ENCODE data around the gene SLC7A7. TPM values are rescaled to one million over a fixed set of nuclear protein-coding genes. Genes with fewer than 3 reads are reported as not detected.
"Not testable (repeated sequence)": the region's sequence is repeated elsewhere in the genome, so short reads cannot be mapped to it uniquely, and the experiment has no call there.

The SLC7A7 gene
- total RNA-seq, 1 donor from 2014 or later = 4.8 TPM

- no peak for DNase-seq (ENCODE audit: low spot score)
Measured at GRCh38 chr14:22793976-22794375, 21.3 kb downstream of the SLC7A7 start.

GRCh38 chr14:22793550-22793949, 21.7 kb downstream of the SLC7A7 start:
- DNase-seq (ENCODE audit: low spot score) = not testable (repeated sequence)

DNA sequence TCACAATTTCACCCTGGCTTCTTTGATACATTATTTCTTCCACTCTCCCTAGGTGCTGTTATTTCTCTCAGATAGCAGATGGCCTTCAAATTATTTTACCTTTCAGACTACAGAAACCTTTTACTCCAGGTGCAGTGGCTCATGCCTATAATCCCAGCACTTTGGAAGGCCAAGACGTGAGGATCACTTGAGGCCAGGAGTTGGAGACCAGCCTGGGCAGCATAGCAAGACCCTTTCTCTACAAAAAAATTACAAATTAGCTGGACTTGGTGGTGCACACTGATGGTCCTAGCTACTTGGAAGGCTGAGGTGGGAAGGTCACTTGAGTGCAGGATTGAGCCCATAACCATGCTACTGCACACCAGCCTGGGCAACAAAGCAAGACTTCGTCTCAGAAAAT, 23.1 kb downstream of the SLC7A7 start:
- no peak for DNase-seq (ENCODE audit: low spot score)

GRCh38 chr14:22791301-22791700, 23.9 kb downstream of the SLC7A7 start:
- peak; percentile 93 for DNase-seq (ENCODE audit: low spot score)

DNA sequence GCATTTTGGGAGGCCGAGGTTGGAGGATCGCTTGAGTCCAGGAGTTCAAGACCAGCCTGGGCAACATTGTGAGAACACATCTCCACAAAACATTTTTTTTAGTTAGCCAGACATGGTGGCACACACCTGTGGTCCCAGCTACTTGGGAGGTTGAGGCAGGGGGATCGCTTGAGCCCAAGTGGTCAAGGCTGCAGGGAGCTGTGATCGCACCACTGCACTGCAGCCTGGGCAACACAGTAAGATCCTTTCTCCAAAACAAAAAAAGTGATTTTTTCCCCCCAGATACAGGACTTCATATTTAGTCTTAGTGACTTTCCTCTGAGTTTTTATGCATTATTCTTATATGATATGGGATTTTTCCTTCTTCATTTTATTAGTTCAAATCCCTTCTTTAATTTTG, 28.6 kb downstream of the SLC7A7 start:
- no peak for DNase-seq (ENCODE audit: low spot score)

- DNase-seq (ENCODE audit: low spot score) = no peak
Measured at GRCh38 chr14:22781301-22781991, 33.8 kb downstream of the SLC7A7 start.

- no peak for DNase-seq (ENCODE audit: low spot score)
Measured at GRCh38 chr14:22780941-22781300, 34.3 kb downstream of the SLC7A7 start.

DNA sequence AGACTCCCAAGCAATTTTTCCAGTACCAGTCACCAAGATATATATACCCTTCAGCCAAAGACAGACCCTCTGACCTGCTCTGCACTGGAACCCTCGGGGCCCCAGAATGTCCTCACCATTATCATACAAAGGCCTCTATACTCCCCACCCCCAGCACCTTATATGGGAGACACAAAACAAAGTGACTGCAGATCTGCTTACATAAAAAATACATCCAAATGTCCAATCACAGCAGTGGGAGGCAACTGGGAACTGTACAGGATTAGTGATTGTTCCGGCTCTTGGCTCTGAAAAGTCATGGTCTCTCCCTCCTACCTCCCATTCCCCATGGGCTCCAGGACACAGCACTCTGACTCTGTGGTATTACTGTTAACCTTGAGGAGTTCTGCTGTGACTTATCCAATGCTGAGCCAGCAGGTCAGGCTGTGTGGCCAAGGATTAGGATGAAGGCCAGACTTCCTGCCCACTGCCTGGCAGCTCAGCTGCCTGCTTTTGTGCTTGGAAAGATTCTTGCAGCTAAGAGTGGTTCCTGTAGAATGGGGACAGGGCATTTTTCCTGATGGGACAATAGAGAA, 35.0 kb downstream of the SLC7A7 start:
- DNase-seq (ENCODE audit: low spot score) = peak; percentile 24

DNA sequence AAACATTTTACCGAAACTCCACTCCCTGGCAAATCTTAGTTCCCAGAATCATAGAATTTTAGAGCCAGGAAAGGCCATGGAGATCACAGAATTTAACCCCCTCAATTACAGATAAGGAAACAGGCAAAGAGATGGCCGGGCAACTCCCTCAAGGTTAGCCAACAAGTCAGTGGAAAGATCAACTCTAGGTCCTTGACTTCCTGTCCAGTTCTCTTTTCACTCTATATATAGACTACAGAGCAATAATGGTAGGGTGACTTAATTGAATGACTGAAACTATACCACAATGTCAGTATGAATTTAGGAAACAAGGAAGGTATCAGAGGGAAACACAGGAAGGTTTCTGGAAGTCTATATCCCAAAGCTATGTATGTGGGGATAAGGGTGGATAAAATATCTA, 37.2 kb downstream of the SLC7A7 start:
- no peak for DNase-seq (ENCODE audit: low spot score)

DNA sequence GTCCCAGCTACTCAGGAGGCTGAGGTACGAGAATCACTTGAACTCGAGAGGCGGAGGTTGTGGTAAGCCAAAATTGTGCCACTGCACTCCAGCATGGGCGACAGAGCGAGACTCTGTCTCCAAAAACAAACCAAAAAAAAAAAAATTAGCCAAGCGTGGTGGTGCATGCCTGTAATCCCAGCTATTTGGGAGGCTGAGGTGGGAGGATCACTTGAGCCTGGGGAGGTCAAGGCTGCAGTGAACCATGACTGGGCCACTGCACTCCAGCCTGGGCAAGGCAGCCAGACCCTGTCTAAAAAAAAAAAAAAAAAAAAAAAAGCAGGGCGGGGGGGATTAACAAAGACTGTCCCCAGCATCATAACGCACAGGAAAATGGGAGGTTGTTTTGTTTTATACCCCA, 38.4 kb downstream of the SLC7A7 start:
- DNase-seq (ENCODE audit: low spot score) = not testable (repeated sequence)

- no peak for DNase-seq (ENCODE audit: low spot score)
Measured at GRCh38 chr14:22776215-22776614, 39.0 kb downstream of the SLC7A7 start.

GRCh38 chr14:22774011-22774706, 41.1 kb downstream of the SLC7A7 start:
- no peak for DNase-seq (ENCODE audit: low spot score)

DNA sequence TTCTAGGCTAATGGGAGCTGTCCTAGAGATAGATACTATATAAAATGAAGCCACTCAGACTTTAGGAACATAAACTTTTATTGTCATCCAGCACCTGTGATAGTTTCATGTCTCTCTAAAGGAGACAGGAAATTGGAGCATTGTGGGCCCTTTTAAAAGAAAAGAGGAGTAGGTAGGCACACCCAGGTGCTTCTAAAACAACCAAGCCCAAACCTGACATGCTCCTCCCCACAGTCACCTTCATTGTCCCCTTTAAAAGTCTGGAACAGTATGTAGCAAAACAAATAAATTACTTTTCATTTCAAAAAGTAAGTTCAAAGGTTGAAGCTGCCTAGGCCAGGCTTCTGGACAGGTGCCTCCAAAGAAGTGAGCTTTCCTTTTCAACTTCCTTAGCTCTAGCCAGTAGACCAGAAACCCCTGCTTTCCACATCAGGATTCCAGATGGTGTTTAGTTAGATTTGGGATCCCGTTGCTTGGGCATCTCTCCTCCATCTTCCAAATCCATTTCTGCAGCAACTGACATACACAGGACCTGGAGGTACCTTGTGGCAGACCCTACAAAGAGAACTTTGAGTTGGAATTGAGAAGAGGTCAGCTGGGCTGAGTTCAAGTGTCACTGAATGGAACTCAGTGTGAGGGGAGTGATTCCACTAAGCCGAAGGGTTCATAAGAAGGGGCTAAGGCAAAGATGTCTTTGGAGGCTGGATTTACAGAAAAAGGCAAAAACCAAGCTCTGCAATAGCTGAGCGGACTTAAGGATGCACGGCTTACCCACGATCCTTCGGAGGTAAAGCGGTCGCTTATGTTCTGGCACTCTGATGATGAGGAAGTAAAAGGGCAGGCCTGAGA, 41.8 kb downstream of the SLC7A7 start:
- DNase-seq (ENCODE audit: low spot score) = no peak

GRCh38 chr14:22772725-22773124, 42.5 kb downstream of the SLC7A7 start:
- DNase-seq (ENCODE audit: low spot score) = no peak

DNA sequence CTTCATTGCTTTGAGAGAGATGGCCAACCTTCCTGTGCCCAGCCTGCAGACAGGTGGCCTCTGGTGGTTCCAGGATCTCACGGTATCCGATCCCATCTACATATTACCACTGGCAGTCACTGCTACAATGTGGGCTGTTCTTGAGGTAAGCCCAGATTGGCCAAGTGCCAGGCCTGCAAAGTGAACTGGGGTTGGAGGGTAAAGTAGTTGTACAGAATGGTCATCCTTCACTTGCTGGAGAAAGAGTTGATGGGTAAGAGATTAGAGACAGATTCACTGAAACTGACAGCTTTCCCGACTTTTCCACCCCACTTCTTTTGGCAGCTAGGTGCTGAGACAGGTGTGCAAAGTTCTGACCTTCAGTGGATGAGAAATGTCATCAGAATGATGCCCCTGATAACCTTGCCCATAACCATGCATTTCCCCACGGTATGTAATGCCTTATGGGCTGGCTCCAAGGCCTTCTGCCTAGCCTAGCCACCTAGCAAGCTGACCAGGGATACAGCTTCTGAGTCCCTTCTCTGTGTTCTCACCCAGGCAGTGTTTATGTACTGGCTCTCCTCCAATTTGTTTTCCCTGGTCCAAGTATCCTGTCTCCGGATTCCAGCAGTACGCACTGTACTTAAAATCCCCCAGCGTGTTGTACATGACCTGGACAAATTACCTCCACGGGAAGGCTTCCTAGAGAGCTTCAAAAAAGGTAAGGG, 44.6 kb downstream of the SLC7A7 start:
- no peak for DNase-seq (ENCODE audit: low spot score)

DNA sequence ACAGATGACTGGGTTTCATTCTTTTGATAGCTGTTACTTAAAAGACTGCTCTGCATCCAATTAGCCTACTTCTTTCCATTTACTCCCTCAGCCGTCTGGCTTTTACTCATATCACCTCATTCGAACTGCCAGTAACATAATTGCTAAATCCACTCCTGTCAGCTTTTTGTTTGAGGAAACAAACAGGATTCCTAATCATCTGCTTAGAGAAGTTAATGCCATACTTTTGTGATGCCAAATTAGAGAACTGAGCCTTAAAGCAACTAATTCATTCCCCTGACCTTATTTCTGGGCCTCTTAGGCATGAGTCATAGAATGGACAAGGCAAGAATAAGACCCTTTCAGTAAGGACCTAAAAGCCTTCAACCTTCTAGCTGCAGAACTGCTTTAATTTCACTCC, 45.9 kb downstream of the SLC7A7 start:
- no peak for DNase-seq (ENCODE audit: low spot score)

DNA sequence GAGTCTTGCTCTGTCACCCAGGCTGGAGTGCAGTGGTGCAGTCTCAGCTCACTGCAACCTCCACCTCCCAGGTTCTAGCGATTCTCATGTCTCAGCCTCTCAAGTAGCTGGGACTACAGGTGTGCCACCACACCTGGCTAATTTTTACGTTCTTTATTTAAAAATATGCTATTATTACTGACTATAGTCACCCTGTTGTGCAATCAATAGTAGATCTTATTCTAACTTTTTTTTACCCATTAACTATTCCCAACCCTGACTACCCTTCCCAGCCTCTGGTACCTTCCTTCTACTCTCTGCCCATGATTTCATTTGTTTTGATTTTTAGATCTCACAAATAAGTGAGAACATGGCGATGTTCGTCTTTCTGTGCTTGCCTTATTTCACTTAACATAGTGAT, 46.3 kb downstream of the SLC7A7 start:
- no peak for DNase-seq (ENCODE audit: low spot score)

GRCh38 chr14:22767323-22767589, 48.0 kb downstream of the SLC7A7 start:
- no peak for DNase-seq (ENCODE audit: low spot score)

DNA sequence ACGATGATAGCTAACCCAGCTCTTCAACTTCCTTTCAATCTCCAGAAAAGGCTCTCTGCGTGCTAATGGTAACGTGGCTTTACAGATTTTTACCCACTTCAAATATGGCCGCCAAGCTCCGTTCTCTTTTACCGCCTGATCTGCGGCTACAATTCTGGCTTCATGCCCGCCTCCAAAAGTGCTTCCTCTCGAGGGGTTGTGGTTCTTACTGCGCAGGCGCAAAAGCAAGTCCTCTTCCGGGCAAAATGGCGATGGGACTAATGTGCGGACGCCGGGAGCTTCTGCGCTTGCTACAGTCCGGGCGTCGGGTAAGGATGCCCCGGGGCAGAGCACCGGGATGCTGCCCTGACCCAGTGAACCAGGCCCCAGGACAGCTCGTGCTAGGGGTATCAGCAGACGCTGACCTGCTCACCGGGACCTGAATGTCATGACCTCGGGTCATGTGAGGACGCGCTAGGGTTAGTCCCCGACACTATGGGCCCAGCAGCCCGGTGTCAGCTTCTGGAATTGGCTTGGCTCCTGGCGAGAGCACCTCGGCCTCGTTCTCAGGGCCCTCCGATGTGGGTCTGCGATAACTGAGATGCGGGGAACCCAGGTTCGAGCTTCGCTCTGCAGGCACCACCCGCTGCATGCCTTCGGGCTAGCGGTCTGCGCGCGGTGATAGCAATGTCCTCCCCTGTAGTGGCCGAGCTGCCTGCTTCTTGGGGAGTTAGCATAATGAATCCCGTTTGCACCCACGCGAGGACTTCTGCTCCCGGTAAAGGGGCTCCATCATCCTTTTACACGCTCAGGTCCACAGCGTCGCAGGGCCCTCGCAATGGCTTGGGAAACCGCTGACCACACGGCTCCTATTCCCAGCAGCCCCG, 48.5 kb downstream of the SLC7A7 start, which contains the start of gene OXA1L:
Gene OXA1L, plus strand, starts transcription at position 232 of the 866 bp plus-strand sequence. Its CDS starts 14 bp downstream, at position 246.
- peak; percentile 99 for DNase-seq (ENCODE audit: low spot score)

GRCh38 chr14:22764382-22764781, 50.9 kb downstream of the SLC7A7 start:
- peak; percentile 18 for DNase-seq (ENCODE audit: low spot score)

DNA sequence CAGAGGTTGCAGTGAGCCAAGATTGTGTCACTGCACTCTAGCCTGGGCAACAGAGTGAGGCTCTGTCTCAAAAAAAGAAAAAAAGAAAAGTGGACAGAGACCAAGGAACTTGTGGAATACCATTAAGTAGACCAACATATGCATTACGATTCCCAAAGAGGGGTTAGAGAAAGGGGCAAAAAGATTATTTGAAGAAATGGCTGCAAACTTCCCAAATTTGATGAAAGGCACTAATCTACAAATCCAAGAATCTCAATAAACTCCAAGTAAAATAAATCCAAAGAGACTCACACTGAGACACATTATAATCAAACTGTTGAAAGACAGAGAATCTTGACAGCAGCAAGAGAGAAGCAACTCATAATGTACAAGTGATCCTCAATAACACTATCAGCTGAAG, 53.5 kb downstream of the SLC7A7 start:
- DNase-seq (ENCODE audit: low spot score) = no peak

Measured in umbilical cord (tissue), 2 donors.